AG10803 (cell line): ENCODE results near the gene MED27.

ENCODE experiments used
- DNase-seq: peaks from one replicate; pipeline ENCODE4 v3.0.0; 2010; ENCODE audit warnings: low read depth
- H3K4me3 ChIP-seq: 2 replicates; pipeline ENCODE4 v1.5.1; 2011; ENCODE audit warnings: mild to moderate bottlenecking, low read length, control low read depth
- CTCF ChIP-seq: conservative IDR thresholded peaks from 2 replicates; pipeline ENCODE4 v1.5.1; 2011; ENCODE audit warnings: mild to moderate bottlenecking, low read length, control low read depth, inconsistent platforms

MED27 gene

GRCh38 chr9:132099167-132099566, 19.5 kb upstream of the MED27 start:
- no peak for DNase-seq
- no peak overlapping the region for H3K4me3 ChIP-seq
- TF ChIP-seq CTCF: no peak

GRCh38 chr9:132094314-132094791, 14.7 kb upstream of the MED27 start:
- TF ChIP-seq CTCF: no peak
- H3K4me3 ChIP-seq: no peak overlapping the region
- peak; percentile 73 for DNase-seq

GRCh38 chr9:132090771-132091170, 11.1 kb upstream of the MED27 start:
- H3K4me3 ChIP-seq: no peak overlapping the region
- no peak for TF ChIP-seq CTCF
- DNase-seq: no peak

GRCh38 chr9:132087438-132088030, 7.9 kb upstream of the MED27 start:
- no peak for DNase-seq
- no peak for TF ChIP-seq CTCF
- H3K4me3 ChIP-seq: no peak overlapping the region

- no peak for TF ChIP-seq CTCF
- DNase-seq: no peak
- H3K4me3 ChIP-seq: no peak overlapping the region
Observed at GRCh38 chr9:132082188-132082587, 2.5 kb upstream of the MED27 start.

GRCh38 chr9:132078699-132079356, 839 bp downstream of the MED27 start:
- TF ChIP-seq CTCF: no peak
- H3K4me3 ChIP-seq: peak overlapping the region; percentile 93
- DNase-seq: no peak
